H9 (cell line): ENCODE data around the gene SLC24A3. TPM values are rescaled to one million over a fixed set of nuclear protein-coding genes. Genes with fewer than 3 reads are reported as not detected.

Source experiments
- DNase-seq: peaks from one replicate; pipeline ENCODE4 v3.0.0-alpha.2; 2017
- H2AFZ ChIP-seq: one replicate; pipeline ENCODE4 v1.6.1; 2013; ENCODE audit warnings: mild to moderate bottlenecking, low read length, control low read depth, moderate library complexity
- H2AK5ac ChIP-seq: 2 replicates; pipeline ENCODE4 v1.6.1; 2013; ENCODE audit warnings: low read length, control low read depth, mixed read lengths; ENCODE audit not compliant: insufficient read length
- H2BK120ac ChIP-seq: one replicate; pipeline ENCODE4 v1.6.1; 2013; ENCODE audit warnings: low read depth, mild to moderate bottlenecking, low read length, control low read depth, inconsistent platforms; ENCODE audit not compliant: poor library complexity, severe bottlenecking
- H2BK12ac ChIP-seq: 2 replicates; pipeline ENCODE4 v1.6.1; 2013; ENCODE audit warnings: low read length, control low read depth, mixed read lengths, low read depth; ENCODE audit not compliant: insufficient read length
- H2BK15ac ChIP-seq: 2 replicates; pipeline ENCODE4 v1.6.1; 2013; ENCODE audit warnings: low read depth, low read length, control low read depth
- H2BK20ac ChIP-seq: one replicate; pipeline ENCODE4 v1.6.1; 2013; ENCODE audit warnings: low read depth, mild to moderate bottlenecking, low read length, control low read depth, inconsistent platforms; ENCODE audit not compliant: poor library complexity, severe bottlenecking
- H2BK5ac ChIP-seq: 2 replicates; pipeline ENCODE4 v1.6.1; 2013; ENCODE audit warnings: low read length, control low read depth, mixed read lengths; ENCODE audit not compliant: insufficient read length
- H3K14ac ChIP-seq: 2 replicates; pipeline ENCODE4 v1.6.1; 2013; ENCODE audit warnings: low read length, control low read depth; ENCODE audit not compliant: insufficient read depth
- H3K18ac ChIP-seq: 2 replicates; pipeline ENCODE4 v1.6.1; 2013; ENCODE audit warnings: low read depth, mild to moderate bottlenecking, mixed read lengths, low read length, control low read depth; ENCODE audit not compliant: insufficient read length
- H3K23ac ChIP-seq: 2 replicates; pipeline ENCODE4 v1.6.1; 2013; ENCODE audit warnings: low read length, control low read depth, mixed read lengths, low read depth; ENCODE audit not compliant: insufficient read length
- H3K23me2 ChIP-seq: 2 replicates; pipeline ENCODE4 v1.6.1; 2013; ENCODE audit warnings: low read depth, mild to moderate bottlenecking, mixed read lengths, low read length, control low read depth; ENCODE audit not compliant: insufficient read length, poor library complexity, severe bottlenecking
- H3K27ac ChIP-seq: 2 replicates; pipeline ENCODE4 v1.5.1; 2013; ENCODE audit warnings: low read length, control low read depth, mixed read lengths, low read depth; ENCODE audit not compliant: insufficient read length
- H3K27me3 ChIP-seq: 2 replicates; pipeline ENCODE4 v1.6.1; 2013; ENCODE audit warnings: low read length, control low read depth, inconsistent platforms; ENCODE audit not compliant: insufficient read depth
- H3K4ac ChIP-seq: 2 replicates; pipeline ENCODE4 v1.6.1; 2013; ENCODE audit warnings: low read depth, mild to moderate bottlenecking, control low read depth, inconsistent platforms, low read length, moderate library complexity
- H3K4me1 ChIP-seq: 2 replicates; pipeline ENCODE4 v1.6.1; 2013; ENCODE audit warnings: low read length, control low read depth, inconsistent platforms; ENCODE audit not compliant: insufficient read depth
- H3K4me2 ChIP-seq: 2 replicates; pipeline ENCODE4 v1.6.1; 2013; ENCODE audit warnings: low read length, control low read depth, mixed read lengths; ENCODE audit not compliant: insufficient read length, insufficient read depth
- H3K56ac ChIP-seq: 2 replicates; pipeline ENCODE4 v1.6.1; 2013; ENCODE audit warnings: low read depth, mild to moderate bottlenecking, mixed read lengths, low read length, control low read depth; ENCODE audit not compliant: insufficient read length
- H3K79me1 ChIP-seq: 2 replicates; pipeline ENCODE4 v1.6.1; 2013; ENCODE audit warnings: low read depth, mild to moderate bottlenecking, moderate library complexity, low read length, control low read depth, inconsistent platforms; ENCODE audit not compliant: insufficient read depth, poor library complexity, severe bottlenecking
- H3K79me2 ChIP-seq: 2 replicates; pipeline ENCODE4 v1.6.1; 2013; ENCODE audit warnings: low read length, control low read depth, inconsistent platforms; ENCODE audit not compliant: insufficient read depth
- H3K9ac ChIP-seq: 2 replicates; pipeline ENCODE4 v1.6.1; 2013; ENCODE audit warnings: low read length, control low read depth, mixed read lengths; ENCODE audit not compliant: insufficient read length; ENCODE audit errors: extremely low read depth
- H3K9me3 ChIP-seq: one replicate; pipeline ENCODE4 v1.6.1; 2013; ENCODE audit warnings: low read depth, low read length, inconsistent platforms; ENCODE audit not compliant: control insufficient read depth
- H3T11ph ChIP-seq: one replicate; pipeline ENCODE4 v1.6.1; 2013; ENCODE audit warnings: mild to moderate bottlenecking, low read length, control low read depth, inconsistent platforms
- H4K20me1 ChIP-seq: one replicate; pipeline ENCODE4 v1.6.1; 2013; ENCODE audit not compliant: control insufficient read depth, insufficient read length, insufficient read depth
- H4K5ac ChIP-seq: 2 replicates; pipeline ENCODE4 v1.6.1; 2013; ENCODE audit warnings: low read depth, mild to moderate bottlenecking, mixed read lengths, low read length, control low read depth; ENCODE audit not compliant: insufficient read length
- H4K8ac ChIP-seq: replicated peaks from 2 replicates; pipeline ENCODE4 v1.6.1; 2013; ENCODE audit warnings: low read length, control low read depth, mixed read lengths, low read depth; ENCODE audit not compliant: insufficient read length
- H4K91ac ChIP-seq: 2 replicates; pipeline ENCODE4 v1.6.1; 2013; ENCODE audit warnings: low read depth, mild to moderate bottlenecking, moderate library complexity, mixed read lengths, low read length, control low read depth; ENCODE audit not compliant: insufficient read length
- H3K27ac Mint-ChIP-seq, 3 experiments: 2 replicates in 2 of 3; 3 replicates in 1 of 3; pipeline ENCODE4 v1.8.0; 2020 to 2021; ENCODE audit warnings: mixed read lengths in 3 of 3, mild to moderate bottlenecking in 1 of 3, moderate library complexity in 1 of 3
- H3K27me3 Mint-ChIP-seq: 2 replicates; pipeline ENCODE4 v1.8.0; 2021; ENCODE audit warnings: low read depth, mild to moderate bottlenecking, moderate library complexity, mixed read lengths
- H3K36me3 Mint-ChIP-seq, 3 experiments: 2 replicates in 2 of 3; 3 replicates in 1 of 3; pipeline ENCODE4 v1.8.0; 2020 to 2021; ENCODE audit warnings: low read depth in 3 of 3, mixed read lengths in 3 of 3; ENCODE audit not compliant: insufficient read depth in 1 of 3
- H3K4me1 Mint-ChIP-seq, 2 experiments: 2 replicates each; pipeline ENCODE4 v1.8.0; 2020; ENCODE audit warnings: mixed read lengths in 2 of 2
- H3K4me3 Mint-ChIP-seq, 2 experiments: 2 replicates in 1 of 2; 3 replicates in 1 of 2; pipeline ENCODE4 v1.8.0; 2020 to 2021; ENCODE audit warnings: mild to moderate bottlenecking in 2 of 2, mixed read lengths in 2 of 2, moderate library complexity in 1 of 2
- H3K9me3 Mint-ChIP-seq, 2 experiments: 2 replicates in 1 of 2; 3 replicates in 1 of 2; pipeline ENCODE4 v1.8.0; 2020; ENCODE audit warnings: mild to moderate bottlenecking in 2 of 2, mixed read lengths in 2 of 2, moderate library complexity in 1 of 2
- CTCF ChIP-seq: fragments of 200-600 bp; sonication (generic); conservative IDR thresholded peaks from 3 replicates; pipeline ENCODE4 v1.8.0; 2021; ENCODE audit warnings: antibody characterized with exemption, mild to moderate bottlenecking
- WGBS: extraction: QIAGEN DNeasy Blood & Tissue Kit; methylation state at CpG from one replicate; pipeline ENCODE4 v1.1.7; 2013; ENCODE audit warnings: missing lambda C conversion rate, low lambda C conversion rate, mixed read lengths; ENCODE audit not compliant: insufficient read length; ENCODE audit errors: extremely low coverage; 5-methylcytosine and 5-hydroxymethylcytosine counted together
- total RNA-seq: library from RNA; stranded (reverse); gene quantifications from 2 replicates; pipeline ENCODE4 v1.2.1, GENCODE V29; 2021

SLC24A3 gene
- total RNA-seq, 1 experiment from 2014 or later: 0.83 TPM

GRCh38 chr20:19757487-19758132 lies 545.2 kb downstream of the SLC24A3 start:
- no peak overlapping the region for H4K91ac ChIP-seq
- peaks cover 14 to 18% of the 10 kb centered on the region in 2 experiments for H3K4me1 Mint-ChIP-seq

More at GRCh38 chr20:19757487-19758132, 545.2 kb downstream of the SLC24A3 start:
- H3K27me3 ChIP-seq: peaks cover 5% of the 10 kb centered on the region; the same call in 1 of the 2 replicates
- no CpG with 5 or more reads among the region's 45 CpGs for WGBS
- H4K8ac ChIP-seq: no peak overlapping the region
- peak; percentile 97 for DNase-seq
- H3K27me3 Mint-ChIP-seq: peaks cover 60% of the 10 kb centered on the region
- H3K14ac ChIP-seq: no peak overlapping the region
- H3K79me1 ChIP-seq: no peaks in the 10 kb centered on the region
- peak overlapping the region; percentile 87 to 98 for H3K4me3 Mint-ChIP-seq
- no peak overlapping the region for H3K23ac ChIP-seq
- H3K27ac ChIP-seq: no peak overlapping the region
- no peak overlapping the region for H3K9ac ChIP-seq
- peak overlapping the region in 2 of 3 experiments; percentile 53 to 79; a peak in 4 of 7 replicates for H3K27ac Mint-ChIP-seq
- H3K23me2 ChIP-seq: peaks cover 15% of the 10 kb centered on the region
- peak overlapping the region; percentile 60 for H3K4me2 ChIP-seq
- no peaks in the 10 kb centered on the region for H3K79me2 ChIP-seq
- no peak overlapping the region for H3K4ac ChIP-seq
- 0 out of 2 replicates have a peak, but pooled peaks cover 2% of the 10 kb centered on the region for H3K4me1 ChIP-seq
- H4K20me1 ChIP-seq: no peaks in the 10 kb centered on the region
- H3K18ac ChIP-seq: no peak overlapping the region
- H3K56ac ChIP-seq: no peak overlapping the region
- H2BK5ac ChIP-seq: no peak overlapping the region
- H3K9me3 ChIP-seq: no peaks in the 10 kb centered on the region
- no peak overlapping the region for H2AFZ ChIP-seq
- H2BK12ac ChIP-seq: no peak overlapping the region
- peaks cover 0 to 2% (median 0%) of the 10 kb centered on the region in 3 experiments; a peak in 2 of 7 replicates for H3K36me3 Mint-ChIP-seq
- no peaks in the 10 kb centered on the region; a peak in 2 of 5 replicates for H3K9me3 Mint-ChIP-seq
- no peak overlapping the region for H2BK15ac ChIP-seq
- TF ChIP-seq CTCF: no peak
- H4K5ac ChIP-seq: no peak overlapping the region
- no peak overlapping the region for H2BK20ac ChIP-seq
- no peak overlapping the region for H2AK5ac ChIP-seq
- no peak overlapping the region for H3T11ph ChIP-seq
- H2BK120ac ChIP-seq: no peak overlapping the region
